ENCODE measurements around the gene CCDC188. TPM values are rescaled to one million over a fixed set of nuclear protein-coding genes. Genes with fewer than 3 reads are reported as not detected.
A peak's percentile ranks its signal among the peaks of the same experiment; 100 is the strongest.
"Not testable (repeated sequence)": the region's sequence is repeated elsewhere in the genome, so short reads cannot be mapped to it uniquely, and the experiment has no call there.

Gene CCDC188
- total RNA-seq, 1 donor from 2014 or later = not detected

GRCh38 chr22:20169253-20169822 is 18.5 kb upstream of the CCDC188 start:
- no peak for DNase-seq

- no peak for DNase-seq
Observed at GRCh38 chr22:20167643-20168322, 16.9 kb upstream of the CCDC188 start.

DNA sequence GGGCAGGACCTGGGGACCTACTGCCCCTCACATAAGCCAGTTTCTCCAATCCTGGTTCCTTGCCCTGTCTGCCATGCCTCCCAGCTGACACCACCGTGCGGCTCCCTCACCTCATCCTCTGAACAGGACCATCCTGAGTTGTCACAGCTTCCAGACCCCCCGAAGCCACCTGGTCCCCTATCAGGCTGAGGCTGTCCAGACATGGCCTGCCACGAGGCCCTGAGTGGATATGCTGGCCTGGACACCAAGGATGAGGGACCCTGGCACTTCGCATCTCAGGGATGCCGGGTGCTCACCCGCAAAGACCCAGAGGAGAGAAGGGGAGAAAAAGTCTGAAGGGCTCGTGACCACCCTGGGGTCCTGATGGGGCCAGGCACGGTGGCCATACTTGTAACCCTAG is 15.8 kb upstream of the CCDC188 start:
- DNase-seq = no peak

- no peak for DNase-seq
Observed at GRCh38 chr22:20165913-20166312, 15.1 kb upstream of the CCDC188 start.

DNA sequence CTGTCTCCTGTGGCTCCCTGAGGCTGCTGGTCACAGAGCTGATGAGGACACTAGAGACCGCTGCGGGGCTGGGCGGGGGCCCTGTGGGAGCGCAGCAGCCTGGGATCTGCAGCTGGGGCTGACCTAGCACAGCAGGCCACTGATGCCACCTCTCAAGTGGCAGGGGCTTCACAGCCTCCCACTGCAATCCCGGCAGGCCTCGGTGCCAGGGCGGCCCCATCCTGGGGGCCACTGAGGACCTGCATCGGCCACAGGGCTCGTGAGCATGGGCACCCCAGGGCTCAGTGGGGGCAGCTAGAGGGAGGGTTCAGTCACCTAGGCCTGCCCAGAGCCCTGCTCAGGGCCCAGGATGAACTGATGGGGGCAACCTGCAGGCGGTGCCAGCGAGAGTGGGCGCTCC is 14.6 kb upstream of the CCDC188 start:
- no peak for DNase-seq

DNA sequence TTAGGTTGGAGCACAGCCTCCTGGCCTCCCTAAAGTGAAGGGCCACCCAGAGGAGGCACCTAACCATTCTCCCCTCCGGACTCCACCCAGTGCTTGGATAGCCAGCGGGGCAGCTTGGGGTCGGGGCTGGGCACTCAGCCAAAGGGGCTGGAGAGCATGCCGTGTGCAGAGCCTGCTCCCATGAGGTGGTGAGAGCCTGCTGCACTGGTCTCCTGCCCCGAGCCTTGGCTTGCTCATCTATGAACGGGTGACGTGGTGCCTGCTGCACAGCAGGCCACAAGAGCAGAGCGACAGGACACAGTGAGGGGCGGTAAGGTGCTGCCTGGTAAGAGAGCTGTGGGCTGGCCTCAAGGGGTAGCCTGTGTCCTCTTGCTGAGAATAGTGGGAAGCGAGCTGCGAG is 14.0 kb upstream of the CCDC188 start:
- DNase-seq = no peak

DNA sequence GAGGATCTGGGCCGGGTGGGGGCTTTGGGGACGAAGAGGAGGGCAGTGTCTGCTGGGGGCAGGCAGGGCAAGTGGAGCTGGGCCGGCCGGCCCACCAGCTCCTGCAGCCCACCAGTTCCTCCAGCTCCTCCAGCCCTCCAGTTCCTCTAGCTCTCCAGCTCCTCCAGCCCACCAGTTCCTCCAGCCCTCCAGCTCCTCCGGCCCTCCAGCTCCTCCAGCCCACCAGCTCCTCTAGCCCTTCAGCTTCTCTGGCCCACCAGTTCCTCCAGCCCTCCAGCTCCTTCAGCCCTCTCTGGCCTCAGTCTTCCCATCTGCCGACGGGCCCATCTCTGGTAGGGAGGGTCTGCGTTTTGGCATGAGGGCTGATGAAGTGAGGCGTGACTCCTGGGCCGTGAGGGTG is 9.2 kb upstream of the CCDC188 start:
- DNase-seq = no peak

DNA sequence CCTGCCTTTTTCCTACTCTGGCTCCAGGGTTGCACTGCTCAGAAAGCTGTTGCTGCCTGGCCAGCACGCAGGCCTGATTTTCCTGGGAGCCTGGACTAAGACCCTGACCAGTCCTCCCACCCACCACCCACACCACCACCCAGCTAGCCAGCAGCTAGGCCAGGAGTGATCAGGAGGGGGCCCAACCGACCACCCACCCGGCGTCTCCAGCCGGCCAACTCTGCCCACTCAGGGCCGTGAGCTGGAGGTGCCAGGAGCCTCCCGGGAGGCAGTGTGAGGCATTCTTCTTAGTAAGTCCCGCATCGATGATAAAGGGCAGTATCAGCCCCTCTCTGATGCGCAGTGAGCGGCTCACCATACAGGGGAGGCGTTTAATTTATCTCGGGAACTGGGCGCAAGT is 8.7 kb upstream of the CCDC188 start:
- DNase-seq = not testable (repeated sequence)

DNA sequence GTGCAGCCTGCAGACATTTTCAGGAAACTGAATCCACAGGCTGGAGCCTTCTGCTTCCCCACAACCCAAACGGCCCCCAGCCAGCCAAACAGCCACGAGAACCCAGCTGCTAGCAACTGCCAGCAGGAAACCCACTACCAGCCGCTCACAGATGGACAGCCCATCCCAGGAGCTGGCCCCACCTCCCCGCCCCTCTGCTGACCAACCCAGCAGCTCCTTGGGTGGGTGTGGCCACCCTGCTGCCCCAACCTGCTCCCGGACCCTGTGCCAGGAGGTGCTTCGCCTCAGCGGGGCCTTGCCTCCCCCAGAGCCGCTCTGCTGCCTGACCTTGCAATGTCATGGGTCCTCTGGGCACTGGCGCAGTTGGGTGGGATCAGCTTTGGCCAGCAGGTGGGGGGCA is 8.2 kb upstream of the CCDC188 start:
- no peak for DNase-seq

DNA sequence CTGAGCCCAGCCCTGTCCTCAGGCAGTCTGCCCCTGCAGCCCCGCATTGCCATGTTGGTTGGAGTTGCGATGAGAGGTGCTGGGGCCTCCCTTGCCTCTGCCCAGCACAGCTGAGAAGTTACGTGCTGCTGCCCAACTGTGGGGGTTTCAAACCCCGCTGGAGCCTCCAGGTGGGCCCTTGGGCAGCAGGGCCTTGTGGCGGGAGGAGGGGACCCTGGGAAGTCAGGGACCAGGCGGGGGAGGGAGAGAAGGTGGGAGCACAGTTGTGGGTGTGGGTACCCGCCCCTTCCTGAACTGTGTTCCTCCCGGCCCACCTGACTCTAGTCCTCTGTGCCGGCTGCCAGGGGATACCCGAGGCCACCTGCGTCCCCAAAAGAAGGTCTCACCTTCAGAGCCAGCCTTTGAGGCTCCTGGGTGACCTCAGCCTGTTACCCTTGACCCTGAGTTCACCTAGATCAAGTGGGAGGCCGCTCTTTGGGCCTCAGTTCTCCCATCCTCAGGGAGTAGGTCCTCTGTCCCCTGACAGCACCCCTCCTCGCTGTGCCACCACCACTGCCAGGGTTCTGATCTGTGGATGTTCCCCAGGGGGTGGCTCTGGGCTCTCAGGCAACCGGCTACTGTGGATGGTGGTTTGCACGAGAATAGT is 7.7 kb upstream of the CCDC188 start:
- DNase-seq = no peak

GRCh38 chr22:20157430-20158183 is 6.8 kb upstream of the CCDC188 start:
- no peak for DNase-seq

DNA sequence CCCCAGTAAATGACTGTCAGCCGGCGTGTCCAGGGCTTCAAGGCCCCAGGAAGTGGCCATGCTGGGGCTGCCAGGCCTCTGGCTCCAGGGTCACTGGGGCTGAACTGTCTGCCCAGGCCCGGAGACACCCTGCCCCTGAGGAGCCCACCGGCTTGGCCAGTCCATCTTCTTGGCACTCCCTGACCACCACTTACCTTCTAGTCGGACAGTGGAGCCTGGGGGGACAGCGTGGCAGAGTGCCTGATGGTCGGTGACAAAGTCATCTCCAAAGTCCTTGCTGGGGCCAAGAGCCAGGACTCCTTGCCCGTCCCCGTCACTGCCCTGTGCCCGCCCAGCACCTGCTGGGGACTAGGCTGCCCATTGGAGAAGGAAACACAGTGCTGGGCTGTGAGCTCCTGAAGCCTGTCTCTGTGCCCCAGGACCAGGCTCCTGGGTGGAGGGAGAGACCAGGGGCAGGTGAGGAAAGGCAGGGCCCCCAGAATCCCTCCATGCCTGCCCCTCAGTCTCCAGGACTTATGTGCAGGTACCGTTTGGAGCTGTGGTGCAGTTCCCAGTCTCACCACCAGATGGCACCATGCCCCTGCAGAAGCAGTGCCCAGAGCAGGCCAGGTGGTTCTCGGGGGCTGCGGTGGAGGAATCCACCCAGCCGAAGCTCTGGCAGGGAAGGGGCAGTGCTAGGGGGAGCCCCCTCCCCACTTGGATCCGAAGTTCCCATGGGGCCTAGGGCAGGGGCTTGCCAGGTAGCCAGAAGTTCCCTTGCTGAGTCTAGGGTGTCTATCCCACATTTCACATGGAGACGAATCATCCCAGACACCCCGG is 6.0 kb upstream of the CCDC188 start:
- peak; percentile 60 for DNase-seq

DNA sequence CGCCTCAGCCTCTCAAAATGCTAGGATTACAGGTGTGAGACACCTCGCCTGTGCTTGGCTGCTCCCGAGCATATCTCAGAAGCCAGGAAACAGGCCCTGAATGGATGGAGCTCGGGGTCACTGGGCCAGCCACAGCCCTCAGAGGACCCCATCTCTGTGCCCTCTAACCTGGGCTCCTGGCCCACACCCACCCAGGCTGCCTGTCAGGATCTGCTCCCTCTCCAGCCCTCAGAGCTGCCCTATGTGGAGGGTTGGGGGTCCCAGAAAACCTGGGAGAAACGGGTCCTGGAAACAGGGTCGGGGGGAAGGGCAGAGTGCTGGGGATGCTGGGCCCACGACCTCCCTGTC is 5.2 kb upstream of the CCDC188 start:
- no peak for DNase-seq

- no peak for DNase-seq
Observed at GRCh38 chr22:20155330-20156041, 4.6 kb upstream of the CCDC188 start.

- no peak for DNase-seq
Observed at GRCh38 chr22:20154602-20155187, 3.8 kb upstream of the CCDC188 start.

- no peak for DNase-seq
Observed at GRCh38 chr22:20153945-20154344, 3.1 kb upstream of the CCDC188 start.

- DNase-seq = no peak
Observed at GRCh38 chr22:20152464-20152890, 1.6 kb upstream of the CCDC188 start.

GRCh38 chr22:20151276-20151588 is 377 bp upstream of the CCDC188 start:
- DNase-seq = no peak

- DNase-seq = no peak
Observed at GRCh38 chr22:20149257-20150250, 1.3 kb downstream of the CCDC188 start.

DNA sequence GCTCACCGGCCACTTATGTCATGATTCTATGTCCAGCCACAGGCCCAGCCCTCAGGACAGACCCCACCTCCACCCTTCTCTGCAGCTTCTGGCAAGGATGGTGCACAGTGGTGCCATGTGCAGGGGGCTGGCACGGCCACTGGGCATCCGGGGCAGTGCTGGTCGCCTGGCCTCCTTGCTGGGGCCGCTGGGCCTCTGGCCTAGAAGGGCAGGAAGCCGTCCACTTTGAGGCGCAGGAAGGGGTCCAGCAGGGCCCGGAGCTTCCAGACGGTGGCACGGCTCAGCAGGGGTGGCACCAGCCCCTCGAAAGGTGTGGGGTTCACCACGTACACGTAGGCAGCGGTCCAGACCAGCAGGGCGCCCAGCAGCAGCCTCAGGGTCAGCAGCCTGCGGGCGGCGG is 2.4 kb downstream of the CCDC188 start:
- no peak for DNase-seq

Measured in occipital lobe (tissue), 2 donors.